Measurements from ENCODE around the gene ASPG. TPM values are rescaled to one million over a fixed set of nuclear protein-coding genes. Genes with fewer than 3 reads are reported as not detected.

The ASPG gene
- total and polyA plus RNA-seq, 2 donors (not counting 1 experiment from before 2014, with no cell fraction given), result not detected

DNA sequence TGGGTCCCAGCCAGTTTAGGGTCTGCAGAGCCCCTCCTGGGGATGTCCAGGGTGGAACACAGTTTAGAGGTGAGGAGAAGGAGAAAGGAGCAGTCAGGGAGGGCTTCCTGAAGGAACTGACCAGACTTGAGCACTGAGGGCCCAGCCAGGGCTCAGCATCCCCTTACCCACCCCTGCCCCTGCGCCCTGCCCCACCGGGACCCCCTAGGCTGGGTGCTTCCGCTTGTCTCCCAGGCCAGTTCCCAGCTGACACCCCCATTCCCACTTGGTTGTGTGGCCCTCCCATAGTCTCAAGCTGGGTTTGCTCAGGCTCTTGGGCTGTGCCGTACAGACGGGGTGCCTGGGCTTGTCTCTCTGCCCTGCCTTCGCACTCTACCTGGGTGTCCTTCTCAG is 26.6 kb downstream of the ASPG start:
- H3K9ac ChIP-seq (ENCODE audit: insufficient read depth, low read length), result no peak overlapping the region
- H3K9me3 ChIP-seq (ENCODE audit: control insufficient read depth, insufficient read depth, low read depth, low read length), result no peaks in the 10 kb centered on the region
- DNase-seq (ENCODE audit: low read depth in 2 of 2), result no peak
- no peaks in the 10 kb centered on the region for H3K4me1 ChIP-seq (ENCODE audit: control insufficient read depth, extremely low read depth, insufficient read depth, low read length)
- no peaks in the 10 kb centered on the region for H3K36me3 ChIP-seq (ENCODE audit: control insufficient read depth, insufficient read depth, low read length)
- no peak overlapping the region for H3K4me3 ChIP-seq (replicated peaks in 1 of 4; ENCODE audit: control extremely low read depth in 1 of 4, insufficient read depth in 1 of 4, low read depth in 3 of 4, low read length in 4 of 4)
- H4K20me1 ChIP-seq (ENCODE audit: control insufficient read depth, extremely low read depth, insufficient read depth, low read length), result no peaks in the 10 kb centered on the region
- no peaks in the 10 kb centered on the region for H3K79me2 ChIP-seq (ENCODE audit: control insufficient read depth, insufficient read depth, low read length)
- H3K27me3 ChIP-seq (ENCODE audit: control insufficient read depth, insufficient read depth, low read length), result peaks cover 5% of the 10 kb centered on the region
- no peak overlapping the region for H3K27ac ChIP-seq (ENCODE audit: insufficient read depth, low read length)
- no peak for TF ChIP-seq EZH2 (IDR thresholded peaks at IDR 0.05; ENCODE audit: low read length, missing control alignments)
- TF ChIP-seq, protein P1, sequence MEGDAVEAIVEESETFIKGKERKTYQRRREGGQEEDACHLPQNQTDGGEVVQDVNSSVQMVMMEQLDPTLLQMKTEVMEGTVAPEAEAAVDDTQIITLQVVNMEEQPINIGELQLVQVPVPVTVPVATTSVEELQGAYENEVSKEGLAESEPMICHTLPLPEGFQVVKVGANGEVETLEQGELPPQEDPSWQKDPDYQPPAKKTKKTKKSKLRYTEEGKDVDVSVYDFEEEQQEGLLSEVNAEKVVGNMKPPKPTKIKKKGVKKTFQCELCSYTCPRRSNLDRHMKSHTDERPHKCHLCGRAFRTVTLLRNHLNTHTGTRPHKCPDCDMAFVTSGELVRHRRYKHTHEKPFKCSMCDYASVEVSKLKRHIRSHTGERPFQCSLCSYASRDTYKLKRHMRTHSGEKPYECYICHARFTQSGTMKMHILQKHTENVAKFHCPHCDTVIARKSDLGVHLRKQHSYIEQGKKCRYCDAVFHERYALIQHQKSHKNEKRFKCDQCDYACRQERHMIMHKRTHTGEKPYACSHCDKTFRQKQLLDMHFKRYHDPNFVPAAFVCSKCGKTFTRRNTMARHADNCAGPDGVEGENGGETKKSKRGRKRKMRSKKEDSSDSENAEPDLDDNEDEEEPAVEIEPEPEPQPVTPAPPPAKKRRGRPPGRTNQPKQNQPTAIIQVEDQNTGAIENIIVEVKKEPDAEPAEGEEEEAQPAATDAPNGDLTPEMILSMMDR (conservative IDR thresholded peaks at IDR 0.05 in 1 of 2, IDR thresholded peaks at IDR 0.05 in 1 of 2; ENCODE audit: low read depth in 1 of 2, low read length in 2 of 2), result no peak
- H3K4me2 ChIP-seq (ENCODE audit: extremely low read depth, insufficient read depth, low read length), result no peak overlapping the region
- no peak overlapping the region for H2AFZ ChIP-seq (ENCODE audit: low read length)

- Histone ChIP-seq H3K4me2 (ENCODE audit: extremely low read depth, insufficient read depth, low read length) (no peak overlapping the region), H4K20me1 (ENCODE audit: control insufficient read depth, extremely low read depth, insufficient read depth, low read length) (no peaks in the 10 kb centered on the region), H3K4me1 (ENCODE audit: control insufficient read depth, extremely low read depth, insufficient read depth, low read length) (no peaks in the 10 kb centered on the region), H3K27me3 (ENCODE audit: control insufficient read depth, insufficient read depth, low read length) (peaks cover 9% of the 10 kb centered on the region), H3K4me3 (replicated peaks in 1 of 4; ENCODE audit: control extremely low read depth in 1 of 4, insufficient read depth in 1 of 4, low read depth in 3 of 4, low read length in 4 of 4) (no peak overlapping the region), H3K27ac (ENCODE audit: insufficient read depth, low read length) (no peak overlapping the region), H3K9ac (ENCODE audit: insufficient read depth, low read length) (no peak overlapping the region), H3K79me2 (ENCODE audit: control insufficient read depth, insufficient read depth, low read length) (no peaks in the 10 kb centered on the region), H2AFZ (ENCODE audit: low read length) (no peak overlapping the region), H3K9me3 (ENCODE audit: control insufficient read depth, insufficient read depth, low read depth, low read length) (no peaks in the 10 kb centered on the region), H3K36me3 (ENCODE audit: control insufficient read depth, insufficient read depth, low read length) (no peaks in the 10 kb centered on the region)
- TF ChIP-seq EZH2 (IDR thresholded peaks at IDR 0.05; ENCODE audit: low read length, missing control alignments), result no peak
- DNase-seq (ENCODE audit: low read depth in 2 of 2), result no peak
Observed at GRCh38 chr14:104112609-104113571, 27.4 kb downstream of the ASPG start.

DNA sequence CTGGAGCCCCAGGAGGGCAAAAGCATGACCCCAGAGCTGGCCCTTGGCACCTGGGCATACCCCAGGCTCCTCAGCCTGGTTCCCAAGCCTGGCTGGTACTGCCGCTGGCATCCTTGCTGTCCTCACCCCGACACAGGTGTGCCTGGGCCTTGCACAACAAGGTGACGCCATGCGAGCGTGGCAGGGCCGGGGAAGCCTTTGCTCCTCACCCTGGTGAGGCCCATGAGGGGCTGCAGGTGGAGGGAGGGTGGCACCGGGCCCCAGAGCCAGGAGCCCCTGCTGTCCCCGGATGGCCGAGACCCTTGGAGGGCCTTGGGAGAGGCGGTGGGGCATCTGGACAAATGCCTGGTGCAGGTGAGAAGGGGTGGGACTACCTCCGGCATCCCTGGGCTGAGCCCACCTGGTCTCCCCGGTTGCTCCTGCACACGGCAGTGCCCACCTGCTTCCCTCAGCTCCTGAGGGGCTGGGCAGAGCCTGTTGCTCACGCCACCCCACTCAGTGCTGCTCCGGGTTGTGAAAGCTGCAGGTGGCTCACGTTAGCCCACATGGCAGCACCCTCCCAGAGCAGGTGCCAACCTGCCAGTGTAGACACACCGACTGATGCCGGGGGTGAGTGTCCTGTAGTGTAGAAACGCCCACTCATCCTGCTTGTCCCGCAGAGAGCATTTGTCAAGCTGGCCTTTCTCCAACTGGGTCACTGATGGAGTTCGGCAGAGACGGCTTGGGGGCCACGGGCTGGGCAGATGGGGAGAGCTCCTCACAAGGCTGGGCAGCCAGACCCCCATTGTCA is 28.3 kb downstream of the ASPG start:
- peaks cover 9% of the 10 kb centered on the region for H3K27me3 ChIP-seq (ENCODE audit: control insufficient read depth, insufficient read depth, low read length)
- H3K9me3 ChIP-seq (ENCODE audit: control insufficient read depth, insufficient read depth, low read depth, low read length), result no peaks in the 10 kb centered on the region
- no peaks in the 10 kb centered on the region for H3K79me2 ChIP-seq (ENCODE audit: control insufficient read depth, insufficient read depth, low read length)
- H3K4me1 ChIP-seq (ENCODE audit: control insufficient read depth, extremely low read depth, insufficient read depth, low read length), result no peaks in the 10 kb centered on the region
- no peaks in the 10 kb centered on the region for H3K36me3 ChIP-seq (ENCODE audit: control insufficient read depth, insufficient read depth, low read length)
- no peaks in the 10 kb centered on the region for H4K20me1 ChIP-seq (ENCODE audit: control insufficient read depth, extremely low read depth, insufficient read depth, low read length)
- H3K9ac ChIP-seq (ENCODE audit: insufficient read depth, low read length), result no peak overlapping the region
- H3K4me2 ChIP-seq (ENCODE audit: extremely low read depth, insufficient read depth, low read length), result no peak overlapping the region
- no peak for DNase-seq (ENCODE audit: low read depth in 2 of 2)
- no peak overlapping the region for H3K4me3 ChIP-seq (replicated peaks in 1 of 4; ENCODE audit: control extremely low read depth in 1 of 4, insufficient read depth in 1 of 4, low read depth in 3 of 4, low read length in 4 of 4)
- no peak overlapping the region for H3K27ac ChIP-seq (ENCODE audit: insufficient read depth, low read length)
- H2AFZ ChIP-seq (ENCODE audit: low read length), result no peak overlapping the region
- no peak for TF ChIP-seq EZH2 (IDR thresholded peaks at IDR 0.05; ENCODE audit: low read length, missing control alignments)
- TF ChIP-seq, protein P1 (conservative IDR thresholded peaks at IDR 0.05 in 1 of 2, IDR thresholded peaks at IDR 0.05 in 1 of 2; ENCODE audit: low read depth in 1 of 2, low read length in 2 of 2), result no peak
